GM12891 (cell line): ENCODE data around the gene PTPRT.

Experiments
- DNase-seq: peaks from one replicate; pipeline ENCODE4 v3.0.0; 2011; ENCODE audit warnings: low spot score; ENCODE audit not compliant: insufficient read length
- FAIRE-seq: peaks from 2 replicates; lab custom pipeline; 2011; peaks lifted over from hg19 to GRCh38; lab: Jason Lieb, UNC
- PAX5 ChIP-seq: IDR thresholded peaks from 2 replicates; pipeline ENCODE4 v1.6.1; 2011; ENCODE audit warnings: low read length, moderate library complexity, mild to moderate bottlenecking; ENCODE audit not compliant: insufficient read depth, severe bottlenecking
- POLR2A ChIP-seq: IDR thresholded peaks from 2 replicates; pipeline ENCODE4 v1.6.1; 2011; ENCODE audit warnings: low read depth, low read length, control low read depth
- POLR2AphosphoS5 ChIP-seq: IDR thresholded peaks from 2 replicates; pipeline ENCODE4 v1.6.1; 2011; ENCODE audit warnings: low read depth, low read length, control low read depth
- POU2F2 ChIP-seq: IDR thresholded peaks from 2 replicates; pipeline ENCODE4 v1.6.1; 2011; ENCODE audit warnings: low read depth, mild to moderate bottlenecking, control low read depth, low read length, moderate library complexity
- SPI1 ChIP-seq: IDR thresholded peaks from 2 replicates; pipeline ENCODE4 v1.6.1; 2011; ENCODE audit warnings: low read depth, low read length, control low read depth
- TAF1 ChIP-seq: IDR thresholded peaks from 2 replicates; pipeline ENCODE4 v1.6.1; 2011; ENCODE audit warnings: low read depth, low read length, control low read depth

The PTPRT gene

DNA sequence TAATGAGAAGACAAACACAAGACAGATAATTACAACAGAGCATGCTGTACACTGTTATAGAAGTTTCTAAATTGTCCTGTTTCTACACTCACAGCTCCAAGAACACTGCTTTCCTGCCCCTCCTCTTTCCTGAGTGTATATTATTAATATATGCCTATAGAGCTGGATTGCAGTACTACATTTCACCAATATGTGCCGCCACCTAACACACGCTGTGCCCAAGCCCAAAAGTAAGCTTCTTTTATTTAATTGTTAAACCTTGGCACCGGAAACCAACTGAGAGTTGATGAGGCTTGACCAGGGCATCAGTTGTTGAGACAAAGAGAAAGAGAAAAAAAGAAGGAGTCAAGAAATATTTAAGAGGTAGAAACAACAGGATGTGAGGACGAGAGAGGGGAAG, 16.0 kb upstream of the PTPRT start:
- FAIRE-seq, result no peak
- TF ChIP-seq SPI1 (no peak), POLR2AphosphoS5 (no peak), PAX5 (no peak), POU2F2 (no peak), POLR2A (no peak)
- no peak for DNase-seq

DNA sequence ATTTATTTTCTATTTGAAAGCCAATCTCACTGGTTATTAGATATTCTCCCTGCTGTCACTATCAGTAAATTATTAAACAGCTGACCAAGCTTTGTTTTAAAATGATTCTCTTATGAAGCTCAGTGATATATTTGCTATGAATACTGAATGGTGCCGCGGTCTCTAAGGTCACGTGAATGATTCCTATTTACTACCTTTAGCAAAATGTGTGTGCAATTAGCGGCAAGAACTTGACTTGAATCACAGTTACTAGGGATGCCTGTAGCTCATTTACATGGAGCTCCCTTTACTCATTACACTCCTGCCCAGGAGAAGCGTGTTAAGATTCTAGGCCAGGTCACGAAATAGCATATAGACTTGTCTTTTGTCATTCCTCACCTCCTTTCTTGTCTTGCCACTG, 12.4 kb upstream of the PTPRT start:
- DNase-seq (no peak), FAIRE-seq (no peak)
- TF ChIP-seq SPI1 (no peak), POU2F2 (no peak), TAF1 (no peak), POLR2A (no peak), POLR2AphosphoS5 (no peak), PAX5 (no peak)

DNA sequence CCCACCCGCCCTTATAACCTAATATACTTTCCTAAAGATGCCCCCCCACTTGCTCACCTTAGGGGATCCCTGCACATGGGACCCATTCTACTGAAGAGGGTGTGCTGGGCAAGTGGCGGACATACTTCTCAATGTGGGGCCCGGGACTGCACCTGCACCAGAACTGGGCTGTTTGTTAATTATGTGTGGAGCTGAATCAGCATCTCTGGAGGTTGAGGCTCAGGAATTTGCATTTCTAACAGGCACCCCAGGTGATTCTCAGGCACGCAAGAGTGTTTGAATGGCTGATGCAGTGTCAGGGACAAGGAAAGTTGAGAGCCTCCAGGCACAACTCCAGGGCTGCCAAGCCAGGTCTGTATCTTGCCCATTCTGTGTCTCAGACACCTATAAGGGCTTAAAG, 8.9 kb upstream of the PTPRT start:
- TF ChIP-seq TAF1 (no peak), POLR2A (no peak)
- no peak for FAIRE-seq
- DNase-seq, result no peak

DNA sequence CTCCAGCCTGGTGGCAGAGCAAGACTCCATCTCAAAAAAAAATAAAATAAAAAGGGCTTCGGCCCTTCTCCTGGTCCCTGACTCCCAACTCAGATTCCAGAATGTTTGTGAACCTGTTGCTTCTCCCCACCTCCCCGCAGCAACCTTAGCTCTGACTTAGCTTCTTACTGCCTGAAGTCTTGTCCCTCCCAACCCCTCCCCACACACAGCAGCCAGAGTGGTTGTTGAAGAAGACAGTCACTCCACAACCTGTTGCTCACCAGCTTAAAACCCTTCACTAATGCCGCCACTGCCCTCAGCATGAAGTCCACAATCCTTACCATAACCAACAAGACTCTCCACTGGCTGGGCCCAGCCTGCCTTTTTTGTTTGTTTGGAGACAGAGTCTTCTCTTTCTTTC, 6.5 kb upstream of the PTPRT start:
- no peak for FAIRE-seq
- no peak for DNase-seq
- no peak for TF ChIP-seq PAX5

DNA sequence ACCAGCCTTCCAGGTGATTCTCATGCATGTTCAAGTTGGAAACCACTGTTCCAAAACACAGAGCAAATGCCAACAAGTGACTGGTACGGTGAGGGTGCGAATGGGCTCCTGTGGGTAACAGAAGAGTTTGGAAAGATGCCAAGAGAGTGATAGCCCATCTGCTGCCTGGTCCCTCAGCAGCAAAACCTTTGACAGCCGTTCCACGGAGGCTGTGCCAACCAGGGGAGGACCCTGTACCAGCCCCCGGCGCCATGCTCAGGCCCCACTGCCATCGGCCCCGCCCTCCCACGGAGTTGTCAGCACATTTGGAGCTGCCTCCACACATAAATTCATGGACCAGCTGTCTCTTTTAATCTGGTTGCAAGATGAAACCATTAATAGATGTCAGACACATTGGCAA, 4.4 kb upstream of the PTPRT start:
- DNase-seq (no peak), FAIRE-seq (no peak)
- TF ChIP-seq POLR2A (no peak), POU2F2 (no peak), SPI1 (no peak), TAF1 (no peak), PAX5 (no peak), POLR2AphosphoS5 (no peak)

DNA sequence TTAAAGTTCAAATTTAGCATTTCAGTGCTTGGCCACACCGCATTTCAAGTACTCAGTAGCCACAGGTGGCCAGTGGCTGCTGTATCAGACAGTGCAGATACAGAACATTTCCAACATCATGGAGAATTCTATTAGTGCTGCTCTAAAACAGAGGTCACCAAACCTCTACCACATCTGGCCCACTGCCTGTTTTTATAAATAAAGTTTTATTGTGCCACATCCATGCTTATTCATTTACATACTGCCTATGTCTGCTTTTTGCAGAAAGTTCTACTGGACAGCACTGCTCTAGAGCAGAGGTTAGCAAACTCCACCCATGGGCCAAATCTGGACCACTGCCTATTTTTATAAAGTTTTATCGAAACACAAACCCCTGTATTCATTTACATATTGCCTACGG, 3.7 kb upstream of the PTPRT start:
- FAIRE-seq (no peak), DNase-seq (no peak)
- TF ChIP-seq TAF1 (no peak), PAX5 (no peak), POU2F2 (no peak), POLR2A (no peak), SPI1 (no peak), POLR2AphosphoS5 (no peak)

DNA sequence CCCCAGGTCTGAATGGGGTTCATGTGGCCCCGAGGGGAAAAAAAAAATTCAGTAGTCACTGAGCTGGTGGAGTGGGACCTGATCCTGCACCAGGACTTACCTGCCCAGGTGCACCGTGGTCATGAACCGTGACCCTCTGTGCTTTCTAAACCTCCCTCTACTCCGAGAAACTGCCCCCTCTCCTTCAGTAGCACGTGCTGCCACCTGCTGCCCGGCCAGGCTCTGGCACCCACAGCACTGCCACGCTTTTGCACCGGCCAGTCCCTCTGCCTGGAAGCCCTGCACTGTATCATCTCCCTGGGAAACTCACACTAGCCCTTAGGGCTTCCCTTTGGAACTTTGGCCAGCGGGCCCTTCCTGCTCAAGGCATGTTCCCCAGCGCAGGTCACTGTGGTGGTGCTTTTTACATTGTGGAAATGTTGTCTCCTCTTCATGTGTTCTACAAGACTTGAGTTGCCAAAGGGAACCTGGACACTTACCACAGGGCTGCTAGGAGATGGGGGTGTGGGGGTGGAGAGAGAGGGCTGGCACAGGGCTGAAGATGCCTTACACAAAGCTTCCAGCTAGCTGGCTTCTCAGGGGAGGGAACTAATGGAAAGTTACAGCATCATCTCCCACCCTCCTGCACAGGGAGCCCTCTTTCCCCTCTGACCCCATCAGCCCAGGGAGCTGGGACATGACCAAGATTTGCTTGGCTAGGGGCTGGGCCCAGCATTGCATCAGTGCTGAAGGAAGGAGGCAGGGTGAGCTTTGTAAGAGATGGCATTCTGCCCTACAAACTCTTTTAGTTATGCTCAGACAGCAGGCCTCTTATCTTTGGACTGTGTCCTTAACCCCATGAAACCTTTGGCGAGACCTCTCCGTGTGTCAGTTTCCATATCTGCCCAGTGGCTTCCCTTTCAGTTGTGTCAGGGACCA, 2.5 kb upstream of the PTPRT start:
- TF ChIP-seq POU2F2 (no peak), PAX5 (no peak), TAF1 (no peak), POLR2AphosphoS5 (no peak), SPI1 (no peak), POLR2A (no peak)
- no peak for DNase-seq

DNA sequence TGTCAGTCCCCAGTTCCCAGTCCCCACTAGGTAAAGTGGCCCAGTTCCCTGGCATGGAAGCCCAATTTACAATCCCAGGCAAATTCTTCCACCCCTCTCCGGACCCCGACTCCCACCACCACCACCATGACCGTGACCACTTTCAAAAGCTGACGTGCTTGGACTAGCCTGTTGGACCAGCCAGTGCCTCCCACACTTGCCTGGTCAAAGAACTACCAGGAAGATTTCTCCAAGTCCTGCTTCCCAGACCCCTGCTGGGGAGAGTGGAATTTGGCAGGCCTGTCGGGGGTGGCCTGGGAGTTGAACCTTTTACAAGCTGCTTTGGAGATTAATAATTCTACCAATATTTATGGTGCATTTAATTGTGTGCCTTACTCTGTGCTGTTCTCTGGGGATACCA, 1.4 kb upstream of the PTPRT start:
- TF ChIP-seq PAX5 (no peak), POLR2A (no peak), SPI1 (no peak), TAF1 (no peak), POU2F2 (no peak), POLR2AphosphoS5 (no peak)
- no peak for FAIRE-seq
- no peak for DNase-seq

More for the DNA sequence above, 2.5 kb upstream of the PTPRT start:
- FAIRE-seq, result no peak

DNA sequence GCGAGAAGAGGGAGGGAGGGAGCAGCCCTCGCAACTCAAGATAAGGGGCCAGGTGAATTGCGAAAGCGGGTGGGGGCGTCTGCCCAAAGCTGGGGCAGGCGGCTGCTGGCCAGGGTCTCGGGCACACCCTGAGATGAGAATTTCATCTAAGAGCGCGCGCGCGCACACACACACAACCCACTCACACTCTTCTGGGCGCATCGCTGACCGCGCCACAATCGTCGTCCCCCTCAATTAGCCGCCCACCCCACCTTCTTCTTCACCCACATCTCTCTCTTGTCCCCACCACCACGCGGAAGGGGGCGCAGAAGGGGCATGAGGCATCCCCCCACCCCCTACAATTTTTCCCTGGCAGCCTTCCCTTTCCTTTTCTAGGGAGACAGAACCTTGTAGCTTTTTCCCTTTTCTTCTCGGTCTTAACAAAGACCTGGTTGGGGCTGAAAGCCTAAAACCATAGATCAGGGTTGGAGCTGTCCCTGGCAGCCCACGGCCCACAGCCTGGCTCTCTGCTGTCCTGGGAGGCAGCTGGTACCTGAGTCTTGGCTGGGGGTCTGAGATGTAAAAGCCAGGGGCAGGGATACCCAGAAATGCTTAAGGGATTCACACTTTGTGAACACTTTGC, 737 bp upstream of the PTPRT start:
- no peak for TF ChIP-seq TAF1
- no peak for TF ChIP-seq SPI1
- DNase-seq (no peak), FAIRE-seq (no peak)

DNA sequence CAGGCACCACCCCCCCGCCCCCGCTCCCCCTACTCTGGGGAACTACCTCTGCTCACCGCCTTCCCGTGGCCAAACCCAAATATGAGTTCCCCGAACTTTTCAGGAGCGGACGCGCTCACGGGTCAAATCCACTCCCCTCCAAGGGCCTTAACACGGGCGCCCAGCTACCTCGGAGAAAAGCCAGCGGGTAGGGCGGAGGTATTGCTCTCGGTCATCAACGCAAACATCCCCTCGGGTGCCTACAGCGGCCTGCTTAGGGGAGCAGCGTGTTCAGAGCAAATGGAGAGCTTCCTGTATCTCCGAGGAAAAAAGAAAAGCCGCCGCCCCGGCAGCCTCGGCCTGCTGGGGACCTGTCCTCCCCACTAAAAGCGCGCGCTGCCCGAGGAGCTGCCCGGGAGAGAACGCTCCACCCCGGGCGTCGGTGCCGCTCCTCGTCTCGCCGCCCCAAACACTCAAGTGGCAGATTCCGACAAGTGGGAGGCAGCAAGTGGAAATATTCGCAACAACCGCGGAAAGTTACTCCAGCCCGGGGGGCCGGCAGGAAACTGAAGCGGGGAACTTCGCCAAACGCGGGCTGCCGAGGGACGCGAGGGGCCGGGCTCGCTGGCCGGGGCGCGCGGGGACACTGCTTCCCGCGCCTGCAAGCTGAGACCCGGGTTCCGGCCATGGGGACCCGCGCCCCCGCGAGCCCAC, 699 bp downstream of the PTPRT start:
- TF ChIP-seq POLR2AphosphoS5, result no peak
- no peak for TF ChIP-seq SPI1
- no peak for TF ChIP-seq TAF1
- FAIRE-seq (no peak), DNase-seq (no peak)
